Measurements from ENCODE around the gene GABPA. TPM values are rescaled to one million over a fixed set of nuclear protein-coding genes. Genes with fewer than 3 reads are reported as not detected.
"Not testable (repeated sequence)": the region's sequence is repeated elsewhere in the genome, so short reads cannot be mapped to it uniquely, and the experiment has no call there.

GABPA gene
- polyA plus RNA-seq (2012; ENCODE audit: insufficient read depth, insufficient read length, low read depth) = 22.9 TPM

DNA sequence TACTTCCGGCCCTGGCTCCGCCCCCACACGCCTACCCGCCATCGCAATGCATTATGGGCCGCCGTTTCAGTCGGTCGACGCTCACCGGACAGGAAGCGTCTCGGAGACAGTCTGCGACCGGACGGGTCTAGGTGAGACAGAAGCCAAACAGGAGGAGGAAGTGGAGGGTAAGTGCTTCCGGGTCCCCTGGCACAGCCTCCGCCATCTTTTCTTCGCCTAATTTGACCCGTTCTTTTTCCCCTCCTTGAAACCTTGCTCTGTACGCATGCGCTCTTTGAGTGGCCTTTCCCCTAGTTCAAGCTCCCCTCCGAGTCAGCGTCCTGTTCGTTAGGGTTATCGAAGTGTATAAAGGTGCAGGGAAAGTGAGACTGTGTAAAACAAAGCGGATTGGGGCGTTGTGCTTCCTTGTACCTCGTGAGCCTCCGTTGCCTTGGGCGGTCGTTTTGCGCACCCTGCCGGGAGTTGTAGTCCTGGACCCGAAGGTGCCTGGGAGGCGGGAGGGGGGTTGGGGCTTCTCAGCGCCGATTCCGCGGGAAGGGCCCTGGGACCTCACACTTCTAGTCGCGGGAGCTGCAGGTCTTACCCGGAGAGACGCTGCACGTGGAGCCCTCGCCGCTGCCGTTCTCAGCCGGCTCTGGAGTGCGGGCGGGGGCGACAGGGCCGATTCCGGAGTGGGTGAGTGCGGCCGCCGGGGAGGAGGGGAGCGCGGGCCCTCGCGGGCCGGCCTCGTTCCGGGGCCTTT, at the start of gene GABPA, which contains the start of gene ATP5PF:
GABPA (plus strand) TSS at position 69 of the 742 bp plus-strand sequence. CDS start 6,627 bp downstream, outside the sequence.
ATP5PF (minus strand) TSS at position 1 of the 742 bp plus-strand sequence. CDS start 5,110 bp downstream, outside the sequence.
- TF ChIP-seq, protein P1, sequence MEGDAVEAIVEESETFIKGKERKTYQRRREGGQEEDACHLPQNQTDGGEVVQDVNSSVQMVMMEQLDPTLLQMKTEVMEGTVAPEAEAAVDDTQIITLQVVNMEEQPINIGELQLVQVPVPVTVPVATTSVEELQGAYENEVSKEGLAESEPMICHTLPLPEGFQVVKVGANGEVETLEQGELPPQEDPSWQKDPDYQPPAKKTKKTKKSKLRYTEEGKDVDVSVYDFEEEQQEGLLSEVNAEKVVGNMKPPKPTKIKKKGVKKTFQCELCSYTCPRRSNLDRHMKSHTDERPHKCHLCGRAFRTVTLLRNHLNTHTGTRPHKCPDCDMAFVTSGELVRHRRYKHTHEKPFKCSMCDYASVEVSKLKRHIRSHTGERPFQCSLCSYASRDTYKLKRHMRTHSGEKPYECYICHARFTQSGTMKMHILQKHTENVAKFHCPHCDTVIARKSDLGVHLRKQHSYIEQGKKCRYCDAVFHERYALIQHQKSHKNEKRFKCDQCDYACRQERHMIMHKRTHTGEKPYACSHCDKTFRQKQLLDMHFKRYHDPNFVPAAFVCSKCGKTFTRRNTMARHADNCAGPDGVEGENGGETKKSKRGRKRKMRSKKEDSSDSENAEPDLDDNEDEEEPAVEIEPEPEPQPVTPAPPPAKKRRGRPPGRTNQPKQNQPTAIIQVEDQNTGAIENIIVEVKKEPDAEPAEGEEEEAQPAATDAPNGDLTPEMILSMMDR (IDR thresholded peaks at IDR 0.05; ENCODE audit: low read depth, low read length) = peak; percentile 13; the same call in 1 of the 2 replicates
- Histone ChIP-seq H3K4me3 (ENCODE audit: low read depth, low read length) (peak within 1 kb of the TSS; percentile 73), H3K4me1 (no peaks in the 10 kb centered on the region), H3K27me3 (no peaks in the 10 kb centered on the region), H3K9me3 (no peaks in the 10 kb centered on the region), H3K36me3 (peaks cover 5% of the 10 kb centered on the region)
- peak; percentile 97 for DNase-seq

DNA sequence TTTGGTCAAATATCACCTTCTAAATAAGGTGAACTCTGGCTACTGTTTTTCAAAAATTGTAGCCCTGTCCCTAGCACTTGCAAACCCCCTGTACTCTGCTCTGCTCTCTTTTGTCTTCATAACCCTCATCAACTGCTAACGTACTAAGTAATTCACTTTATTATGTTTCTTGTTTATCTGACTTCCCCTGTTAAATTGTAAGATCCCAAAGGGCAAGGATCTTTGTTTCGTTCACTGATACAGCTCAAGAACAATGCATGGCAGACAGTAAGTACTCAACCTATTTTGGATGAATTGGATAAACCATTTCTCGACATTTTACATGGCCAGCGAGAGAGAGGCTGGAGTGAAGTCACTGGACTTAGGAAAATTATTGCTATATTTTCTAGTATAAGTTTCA, 47.0 kb upstream of the GABPA start:
- Histone ChIP-seq H3K4me3 (ENCODE audit: low read depth, low read length) (no peak overlapping the region), H3K36me3 (no peaks in the 10 kb centered on the region), H3K4me1 (no peaks in the 10 kb centered on the region), H3K27me3 (no peaks in the 10 kb centered on the region; the same call in 1 of the 2 replicates), H3K9me3 (no peaks in the 10 kb centered on the region)
- DNase-seq = no peak
- TF ChIP-seq, protein P1 (IDR thresholded peaks at IDR 0.05; ENCODE audit: low read depth, low read length) = no peak

DNA sequence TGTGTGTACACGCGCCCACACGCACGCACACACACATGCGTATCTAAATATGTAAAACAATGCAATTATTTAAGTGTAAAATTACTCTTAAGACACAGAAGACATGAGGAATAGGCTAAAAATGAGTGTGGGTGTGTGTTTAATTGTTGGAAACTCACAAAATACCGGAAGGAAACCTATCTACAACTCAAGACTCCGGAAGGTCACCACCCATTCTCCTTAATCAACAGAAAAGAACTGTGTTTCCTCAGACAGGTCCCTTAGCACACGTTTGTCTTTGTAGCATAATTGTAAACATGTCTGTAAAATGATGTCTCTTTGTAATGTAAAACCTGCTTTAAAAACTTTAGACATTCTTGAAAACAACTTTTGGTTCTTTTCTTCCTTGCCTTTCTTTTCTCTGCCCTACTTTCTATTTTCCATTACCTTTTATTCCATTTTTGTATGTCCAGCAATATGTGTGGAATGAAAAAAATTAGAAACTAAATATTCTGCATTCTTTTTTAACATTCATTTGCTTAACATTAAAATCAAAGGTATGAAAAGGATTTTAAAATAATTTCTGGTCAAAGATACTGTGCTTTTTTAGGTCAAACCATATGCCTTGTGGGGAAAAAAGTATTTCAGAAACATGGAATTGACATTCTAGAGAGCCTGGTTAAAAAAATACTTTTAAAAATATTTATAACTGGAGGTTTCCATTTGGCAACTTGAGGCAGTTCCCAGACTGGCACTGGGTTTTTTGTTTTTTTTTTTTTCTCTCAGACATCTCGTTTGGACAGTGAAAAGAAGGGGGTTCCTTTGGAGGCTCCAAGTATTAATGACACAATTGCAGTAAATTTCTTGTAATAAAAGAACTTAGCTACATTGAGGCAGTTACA, 46.3 kb upstream of the GABPA start:
- Histone ChIP-seq H3K4me1 (no peaks in the 10 kb centered on the region), H3K27me3 (no peaks in the 10 kb centered on the region; the same call in 1 of the 2 replicates), H3K9me3 (no peaks in the 10 kb centered on the region), H3K36me3 (no peaks in the 10 kb centered on the region), H3K4me3 (ENCODE audit: low read depth, low read length) (no peak overlapping the region)
- no peak for DNase-seq
- TF ChIP-seq, protein P1 (IDR thresholded peaks at IDR 0.05; ENCODE audit: low read depth, low read length) = no peak

DNA sequence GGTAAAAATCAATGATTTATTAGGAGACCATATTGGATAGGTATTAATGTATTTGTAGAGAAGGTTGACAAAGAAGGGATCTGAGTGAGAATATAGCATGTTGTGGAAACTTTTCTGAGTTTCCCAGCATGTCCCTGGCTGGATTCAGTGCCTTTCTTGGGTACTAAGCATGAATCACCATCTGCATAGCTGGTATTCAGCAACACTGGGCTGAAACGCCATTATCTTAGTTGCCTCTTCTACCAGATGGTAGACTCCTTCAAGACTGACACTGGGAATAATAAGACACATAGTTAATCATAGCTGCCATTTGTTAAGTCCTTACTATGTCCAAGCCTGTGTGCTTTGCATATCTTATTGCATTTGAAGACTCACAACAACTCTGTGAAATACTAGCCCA, 45.5 kb upstream of the GABPA start:
- Histone ChIP-seq H3K27me3 (no peaks in the 10 kb centered on the region; the same call in 1 of the 2 replicates), H3K9me3 (no peaks in the 10 kb centered on the region), H3K4me1 (no peaks in the 10 kb centered on the region), H3K4me3 (ENCODE audit: low read depth, low read length) (no peak overlapping the region), H3K36me3 (0 out of 2 replicates have a peak, but pooled peaks cover 1% of the 10 kb centered on the region)
- DNase-seq = no peak
- TF ChIP-seq, protein P1 (IDR thresholded peaks at IDR 0.05; ENCODE audit: low read depth, low read length) = no peak

DNA sequence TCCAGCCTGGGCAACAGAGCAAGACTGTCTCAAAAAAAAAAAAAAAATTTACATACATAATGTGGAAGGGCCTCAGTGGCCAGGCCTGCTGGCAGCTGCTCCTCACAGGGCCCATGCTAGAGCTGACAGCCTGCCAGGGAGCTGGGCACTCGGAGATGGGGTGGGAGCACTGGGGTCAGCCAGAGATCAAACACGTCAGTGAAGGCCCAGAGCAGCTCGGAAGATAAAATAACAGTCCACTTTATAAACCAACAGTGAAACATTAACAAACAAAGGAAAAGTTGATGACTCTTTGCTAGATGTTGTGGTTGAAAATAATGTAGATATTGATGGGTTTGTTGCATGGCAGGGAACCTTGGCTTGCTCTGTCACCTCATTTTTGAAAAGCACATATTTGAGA, 42.8 kb upstream of the GABPA start:
- no peaks in the 10 kb centered on the region for H3K9me3 ChIP-seq
- no peak overlapping the region for H3K4me3 ChIP-seq (ENCODE audit: low read depth, low read length)

DNA sequence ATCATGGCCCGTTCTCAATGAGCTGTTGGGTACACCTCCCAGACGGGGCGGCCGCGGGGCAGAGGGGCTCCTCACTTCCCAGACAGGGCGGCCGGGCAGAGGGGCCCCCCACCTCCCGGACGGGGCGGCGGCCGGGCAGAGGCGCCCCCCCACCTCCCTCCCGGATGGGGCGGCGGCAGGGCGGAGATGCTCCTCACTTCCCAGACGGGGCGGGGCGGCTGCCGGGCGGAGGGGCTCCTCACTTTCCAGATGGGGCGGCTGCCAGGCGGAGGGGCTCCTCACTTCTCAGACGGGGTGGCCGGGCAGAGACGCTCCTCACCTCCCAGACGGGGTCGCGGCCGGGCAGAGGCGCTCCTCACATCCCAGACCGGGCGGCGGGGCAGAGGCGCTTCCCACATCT, 39.3 kb upstream of the GABPA start:
- H3K9me3 ChIP-seq; H3K36me3 ChIP-seq; H3K4me1 ChIP-seq; DNase-seq; H3K4me3 ChIP-seq (ENCODE audit: low read depth, low read length); H3K27me3 ChIP-seq: not testable (repeated sequence)

More for the DNA sequence above, 42.8 kb upstream of the GABPA start:
- no peaks in the 10 kb centered on the region for H3K4me1 ChIP-seq
- no peaks in the 10 kb centered on the region for H3K27me3 ChIP-seq
- 0 out of 2 replicates have a peak, but pooled peaks cover 3% of the 10 kb centered on the region for H3K36me3 ChIP-seq
- TF ChIP-seq, protein P1 (IDR thresholded peaks at IDR 0.05; ENCODE audit: low read depth, low read length) = no peak
- no peak for DNase-seq

Data from BE2C (cell line).